Osteoblast (primary cell): ENCODE results near the gene MEPCE. TPM values are rescaled to one million over a fixed set of nuclear protein-coding genes. Genes with fewer than 3 reads are reported as not detected.
A peak's percentile ranks its signal among the peaks of the same experiment; 100 is the strongest.

Source experiments
- DNase-seq: peaks from one replicate; pipeline ENCODE4 v3.0.0; 2011; ENCODE audit warnings: low spot score, mixed read lengths; ENCODE audit not compliant: insufficient read length; ENCODE audit errors: missing footprints
- H2AFZ ChIP-seq: 2 replicates; pipeline ENCODE4 v1.6.0; 2011; ENCODE audit warnings: mild to moderate bottlenecking, low read length
- H3K27ac ChIP-seq: 2 replicates; pipeline ENCODE4 v1.5.1; 2011; ENCODE audit warnings: mild to moderate bottlenecking, low read depth, low read length, moderate library complexity
- H3K27me3 ChIP-seq: 2 replicates; pipeline ENCODE4 v1.6.0; 2012; ENCODE audit warnings: mild to moderate bottlenecking, control low read depth, inconsistent platforms, low read length, moderate library complexity; ENCODE audit not compliant: insufficient read depth
- H3K36me3 ChIP-seq: 2 replicates; pipeline ENCODE4 v1.5.1; 2011; ENCODE audit warnings: mild to moderate bottlenecking, low read length, control low read depth, moderate library complexity; ENCODE audit not compliant: insufficient read depth
- H3K4me1 ChIP-seq: 2 replicates; pipeline ENCODE4 v1.5.1; 2011; ENCODE audit warnings: mild to moderate bottlenecking, low read length, control low read depth, moderate library complexity; ENCODE audit not compliant: insufficient read depth
- H3K4me2 ChIP-seq: 2 replicates; pipeline ENCODE4 v1.6.0; 2011; ENCODE audit warnings: mild to moderate bottlenecking, low read length; ENCODE audit not compliant: insufficient read depth
- H3K4me3 ChIP-seq: fragments of 200-600 bp; sonication (generic); 3 replicates; pipeline ENCODE4 v1.5.1; 2012; ENCODE audit warnings: mild to moderate bottlenecking, low read length, inconsistent platforms; ENCODE audit not compliant: insufficient read depth
- H3K79me2 ChIP-seq: 2 replicates; pipeline ENCODE4 v1.6.0; 2012; ENCODE audit warnings: mild to moderate bottlenecking, low read length, control low read depth, inconsistent platforms; ENCODE audit not compliant: insufficient read depth
- H3K9me3 ChIP-seq: 2 replicates; pipeline ENCODE4 v1.5.1; 2011; ENCODE audit warnings: low read depth, low read length, control low read depth
- H4K20me1 ChIP-seq: 2 replicates; pipeline ENCODE4 v1.6.0; 2012; ENCODE audit warnings: mild to moderate bottlenecking, low read length, control low read depth; ENCODE audit not compliant: insufficient read depth
- CTCF ChIP-seq: IDR thresholded peaks from 2 replicates; pipeline ENCODE4 v1.5.1; 2011; ENCODE audit warnings: mild to moderate bottlenecking, low read depth, low read length, moderate library complexity; ENCODE audit errors: extremely low read depth
- total RNA-seq: library from RNA; depleted of rRNA; stranded (reverse); fragments of >200 nt; gene quantifications from 2 replicates; pipeline ENCODE4 v1.2.3, GENCODE V29; 2012

The MEPCE gene
- total RNA-seq, 1 donor = 29.7 TPM

GRCh38 chr7:100455206-100455605 lies 25.6 kb downstream of the MEPCE start:
- Histone ChIP-seq H3K36me3 (peaks cover 7% of the 10 kb centered on the region), H2AFZ (no peak overlapping the region), H3K4me2 (no peak overlapping the region), H3K79me2 (no peaks in the 10 kb centered on the region), H3K27me3 (no peaks in the 10 kb centered on the region), H3K9me3 (no peaks in the 10 kb centered on the region), H4K20me1 (no peaks in the 10 kb centered on the region), H3K4me1 (no peaks in the 10 kb centered on the region), H3K27ac (no peak overlapping the region), H3K4me3 (no peak overlapping the region)
- DNase-seq = no peak
- no peak for TF ChIP-seq CTCF

GRCh38 chr7:100456562-100456961 lies 26.9 kb downstream of the MEPCE start:
- no peaks in the 10 kb centered on the region for H4K20me1 ChIP-seq
- H3K27me3 ChIP-seq = no peaks in the 10 kb centered on the region
- no peak overlapping the region for H3K4me2 ChIP-seq
- H3K4me3 ChIP-seq = no peak overlapping the region
- no peak for DNase-seq
- H2AFZ ChIP-seq = no peak overlapping the region
- H3K4me1 ChIP-seq = no peaks in the 10 kb centered on the region
- no peak overlapping the region for H3K27ac ChIP-seq
- TF ChIP-seq CTCF = no peak
- no peaks in the 10 kb centered on the region for H3K79me2 ChIP-seq
- no peaks in the 10 kb centered on the region for H3K9me3 ChIP-seq
- H3K36me3 ChIP-seq = peaks cover 7% of the 10 kb centered on the region

- Histone ChIP-seq H3K9me3 (no peaks in the 10 kb centered on the region), H3K27me3 (no peaks in the 10 kb centered on the region), H3K4me3 (no peak overlapping the region), H3K4me1 (no peaks in the 10 kb centered on the region), H3K4me2 (no peak overlapping the region), H3K36me3 (peaks cover 7% of the 10 kb centered on the region), H2AFZ (no peak overlapping the region), H3K27ac (no peak overlapping the region), H3K79me2 (no peaks in the 10 kb centered on the region), H4K20me1 (no peaks in the 10 kb centered on the region)
- TF ChIP-seq CTCF = no peak
- DNase-seq = no peak
Observed at GRCh38 chr7:100457033-100457432, 27.4 kb downstream of the MEPCE start.

GRCh38 chr7:100464210-100464660 lies 34.6 kb downstream of the MEPCE start, which contains the start of gene SPACDR:
Gene SPACDR (minus strand): TSS chr7:100464260. CDS start chr7:100464025, 235 bp downstream.
- no peak within 1 kb of the TSS for H2AFZ ChIP-seq
- no peaks in the 10 kb centered on the region for H3K27me3 ChIP-seq
- no peaks in the 10 kb centered on the region for H3K9me3 ChIP-seq
- no peak within 1 kb of the TSS for H3K4me3 ChIP-seq
- no peak within 1 kb of the TSS for H3K27ac ChIP-seq
- peaks cover 4% of the 10 kb centered on the region for H3K79me2 ChIP-seq
- DNase-seq = peak; percentile 77
- peaks cover 2% of the 10 kb centered on the region for H4K20me1 ChIP-seq
- TF ChIP-seq CTCF = no peak
- peaks cover 5% of the 10 kb centered on the region for H3K36me3 ChIP-seq
- no peak within 1 kb of the TSS for H3K4me2 ChIP-seq
- H3K4me1 ChIP-seq = no peaks in the 10 kb centered on the region
